Activated CD8-positive, alpha-beta memory T cell treated with anti-CD3 and anti-CD28 coated beads, Interleukin-2, amount 50 U/mL, for 4 hours (primary cell): ENCODE results near the gene RAE1.
"Not testable (repeated sequence)": the region's sequence is repeated elsewhere in the genome, so short reads cannot be mapped to it uniquely, and the experiment has no call there.

Experiments
- DNase-seq: peaks from one replicate; pipeline ENCODE4 v3.0.0-alpha.2; 2020

RAE1 gene

GRCh38 chr20:57417051-57417689, 66.1 kb downstream of the RAE1 start:
- no peak for DNase-seq

- no peak for DNase-seq
Observed at GRCh38 chr20:57417830-57418780, 67.0 kb downstream of the RAE1 start.

DNA sequence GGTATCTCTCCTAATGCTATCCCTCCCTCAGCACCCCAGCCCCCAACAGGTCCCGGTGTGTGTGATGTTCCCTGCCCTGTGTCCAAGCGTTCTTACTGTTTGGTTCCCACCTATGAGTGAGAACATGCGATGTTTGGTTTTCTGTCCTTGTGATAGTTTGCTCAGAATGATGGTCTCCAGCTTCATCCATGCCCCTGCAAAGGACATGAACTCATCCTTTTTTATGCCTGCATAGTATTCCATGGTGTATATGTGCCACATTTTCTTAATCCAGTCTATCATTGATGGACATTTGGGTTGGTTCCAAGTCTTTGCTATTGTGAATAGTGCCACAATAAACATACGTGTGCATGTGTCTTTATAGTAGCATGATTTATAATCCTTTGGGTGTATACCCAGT, 68.4 kb downstream of the RAE1 start:
- DNase-seq = not testable (repeated sequence)

DNA sequence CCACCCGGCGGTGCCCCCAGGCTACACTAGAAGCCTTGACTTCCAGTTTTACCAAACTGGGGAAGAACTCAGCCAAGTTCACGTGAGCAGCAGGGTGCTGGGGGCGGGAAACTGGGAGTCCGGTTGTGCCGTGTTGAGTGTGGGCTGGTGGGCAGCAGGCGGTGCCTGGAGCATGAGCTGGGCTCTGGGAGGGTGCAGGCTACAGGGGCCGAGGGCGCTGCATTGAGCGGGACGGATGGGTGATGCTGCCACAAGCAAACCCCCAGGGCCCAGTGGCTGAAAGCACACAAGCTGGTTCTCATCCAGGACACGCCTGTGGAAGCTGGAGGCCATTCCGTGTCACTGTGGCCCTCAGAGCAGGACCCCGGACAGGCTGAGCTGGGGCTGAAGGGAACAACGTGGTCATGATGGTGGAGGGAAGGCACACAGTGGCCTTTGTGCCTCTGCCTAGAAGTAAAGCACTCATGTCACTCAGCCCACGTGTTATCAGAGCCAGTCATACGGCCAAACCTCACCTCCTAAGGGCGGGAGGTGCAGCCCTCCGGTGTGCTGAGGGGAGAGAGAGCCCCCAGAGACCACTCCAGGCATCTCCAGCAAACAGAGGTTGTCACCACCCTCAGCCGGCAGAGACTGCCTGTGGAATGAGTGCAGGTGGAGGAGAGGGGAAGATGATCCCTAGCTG, 69.7 kb downstream of the RAE1 start:
- no peak for DNase-seq

DNA sequence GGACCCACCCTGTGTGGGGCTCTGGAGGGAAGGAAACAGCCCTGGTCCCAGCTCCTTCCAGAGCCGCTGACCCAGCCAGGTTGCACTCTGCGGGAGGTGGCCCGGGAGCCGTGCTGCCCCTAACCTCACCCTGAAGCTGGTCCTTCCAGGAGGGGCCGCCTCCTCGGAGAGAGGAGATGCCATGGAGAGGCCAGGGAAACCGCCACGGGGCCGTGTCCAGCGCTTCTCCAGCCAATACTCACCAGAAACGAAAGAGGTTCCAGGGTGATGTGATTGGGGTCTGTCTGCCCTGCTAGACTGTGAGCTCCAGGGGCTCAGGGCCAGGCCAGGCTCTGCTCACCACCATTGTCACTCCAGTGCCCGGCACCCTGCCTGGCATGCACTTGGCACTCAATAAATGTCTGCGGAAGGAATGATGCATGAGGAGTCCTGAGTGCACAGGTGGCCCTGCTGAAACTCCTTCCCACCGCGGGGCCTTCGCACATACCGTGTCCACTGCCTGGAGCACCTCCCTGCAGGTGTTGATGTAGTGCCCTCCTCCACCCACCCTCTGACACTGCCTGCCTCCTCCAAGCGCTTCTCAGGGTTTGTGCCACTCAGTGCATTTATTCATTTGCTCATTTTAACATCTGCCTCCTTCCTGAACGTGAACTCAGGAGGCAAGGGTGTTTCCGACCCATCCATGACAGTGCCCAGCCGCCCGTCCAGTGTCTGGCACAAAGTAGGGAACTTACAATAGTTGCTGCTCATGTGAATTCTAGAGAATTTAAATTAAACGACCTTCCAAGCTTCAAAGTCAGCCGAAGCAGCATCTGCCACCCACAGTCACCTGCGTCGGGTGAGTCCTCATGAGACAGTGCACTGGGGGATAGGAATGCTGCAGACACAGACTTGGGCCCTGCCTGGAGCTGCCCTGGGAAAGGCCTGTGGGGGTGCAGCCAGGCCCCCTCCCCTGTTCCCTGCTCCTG, 70.5 kb downstream of the RAE1 start:
- DNase-seq = no peak

DNA sequence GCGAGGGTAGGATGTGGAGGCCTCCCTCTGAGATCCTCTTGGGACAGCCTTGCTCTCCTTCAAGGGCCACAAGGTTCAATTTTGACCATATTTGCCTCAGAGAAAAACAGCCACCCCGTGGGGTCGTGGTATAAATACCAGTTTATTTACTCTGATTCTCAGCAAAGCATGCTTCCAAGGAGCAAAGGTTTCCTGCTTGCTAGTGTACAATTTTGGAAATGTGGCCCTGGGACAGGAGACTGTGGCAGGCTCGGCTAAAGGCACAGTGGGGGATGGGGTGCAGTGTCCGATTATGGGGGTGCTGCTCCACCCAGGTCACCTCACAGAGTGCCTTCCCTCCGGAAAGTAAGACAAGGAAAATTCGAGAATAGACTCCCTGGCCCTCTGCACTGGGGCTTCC, 71.2 kb downstream of the RAE1 start:
- DNase-seq = no peak

DNA sequence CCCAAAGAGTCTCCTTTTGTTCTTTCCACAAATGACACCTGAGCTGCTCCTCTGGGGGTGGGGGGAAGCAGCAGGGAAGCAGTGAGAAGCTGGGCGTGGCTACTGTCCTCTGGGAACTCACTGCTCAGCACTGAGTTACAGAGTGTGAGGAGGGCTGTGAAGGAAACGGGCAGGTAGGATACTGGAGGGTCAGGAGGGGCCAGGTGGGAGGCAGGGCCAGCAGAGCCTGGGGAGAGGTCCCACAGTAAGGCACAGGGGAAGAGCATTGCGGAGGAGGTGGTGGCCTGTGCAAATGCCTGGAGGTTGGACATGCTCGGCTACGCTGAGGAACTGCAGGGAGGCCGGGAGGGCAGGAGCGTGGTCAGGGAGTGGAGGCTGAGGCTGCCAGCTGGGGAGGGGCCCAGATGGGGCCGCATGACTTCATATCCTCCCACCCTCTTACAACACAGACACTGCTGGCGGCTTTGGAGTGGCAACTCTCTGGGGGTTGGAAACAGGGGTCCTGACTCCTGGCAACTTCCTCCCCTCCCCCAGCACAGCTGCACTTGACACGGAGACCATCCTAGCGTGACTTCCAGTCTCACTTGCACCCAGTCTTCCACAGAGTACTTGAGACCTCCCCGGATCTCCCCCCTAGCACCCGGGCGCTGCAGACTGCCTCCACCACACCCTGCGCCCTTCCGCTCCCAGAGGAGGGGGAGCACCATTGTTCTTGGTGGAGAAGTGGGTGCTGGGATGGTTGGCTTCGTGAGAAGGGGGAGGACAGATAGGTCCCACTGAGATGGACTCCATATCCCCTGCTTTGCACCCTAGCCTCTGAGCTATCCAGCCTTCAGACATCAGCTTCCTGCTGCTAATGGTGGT, 74.3 kb downstream of the RAE1 start:
- no peak for DNase-seq

GRCh38 chr20:57426271-57426689, 75.2 kb downstream of the RAE1 start:
- DNase-seq = no peak

DNA sequence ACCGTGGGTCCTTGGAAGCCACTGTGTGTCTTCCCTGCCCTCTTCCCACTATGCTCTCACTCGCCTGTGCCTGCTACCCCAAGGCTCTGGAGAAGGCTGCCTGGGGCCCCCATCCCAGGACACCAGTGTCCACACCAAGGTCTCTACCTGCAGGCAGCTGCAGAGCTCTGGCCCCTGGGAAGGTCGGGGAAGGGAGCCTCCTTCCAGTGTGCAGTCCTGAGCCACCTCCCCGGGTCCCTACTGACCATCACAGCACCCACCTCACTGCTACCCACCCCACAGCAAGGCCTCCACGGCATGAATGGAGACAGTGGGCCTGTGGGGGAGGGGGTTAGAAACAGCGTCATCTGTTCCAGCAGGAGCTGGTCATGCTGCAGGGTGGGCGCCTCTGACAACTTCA, 75.8 kb downstream of the RAE1 start:
- DNase-seq = no peak

DNA sequence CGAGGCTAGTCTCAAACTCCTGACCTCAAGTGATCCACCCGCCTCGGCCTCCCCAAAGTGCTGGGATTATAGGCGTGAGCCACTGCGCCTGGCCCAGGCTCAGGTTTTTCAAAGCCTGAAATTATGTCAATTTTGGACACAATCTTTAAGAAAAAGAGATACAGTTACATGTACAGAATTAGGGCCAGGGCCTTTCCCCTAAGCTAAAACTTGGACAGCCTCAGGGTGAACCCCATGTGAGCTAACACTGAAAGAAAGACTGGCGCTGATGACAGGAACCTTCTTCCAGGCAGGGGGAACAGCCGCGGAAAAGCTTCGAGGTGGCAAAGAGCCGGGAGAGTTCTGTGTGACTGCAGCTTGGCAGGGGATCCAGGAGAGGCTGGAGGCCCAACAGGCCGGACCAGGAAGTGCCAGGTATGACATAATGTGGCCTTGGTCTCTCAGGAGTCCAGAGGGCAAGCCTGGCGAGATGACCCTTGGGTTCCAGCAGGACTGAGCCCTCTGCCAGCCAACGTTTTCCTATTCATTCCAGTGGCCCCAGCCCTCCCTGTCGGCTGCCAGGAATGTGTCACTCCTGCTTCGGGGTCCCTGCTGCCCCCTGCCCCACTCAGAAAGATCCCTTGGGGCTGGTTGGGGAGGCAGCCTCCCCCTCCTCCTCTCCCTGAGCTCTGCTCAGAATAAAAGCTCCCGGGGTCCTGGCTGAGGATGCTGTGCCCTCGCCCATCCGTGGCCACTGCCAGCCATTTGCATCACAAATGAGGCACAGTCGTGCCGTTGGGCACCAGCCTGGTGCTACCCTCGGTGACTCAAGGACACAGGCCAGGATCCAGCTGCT, 77.5 kb downstream of the RAE1 start:
- DNase-seq = no peak
